GM12878 (cell line): ENCODE results near the gene GZMM. TPM values are rescaled to one million over a fixed set of nuclear protein-coding genes. Genes with fewer than 3 reads are reported as not detected.

Experiments
- MYC ChIP-seq: IDR thresholded peaks from 2 replicates; pipeline ENCODE4 v1.6.1; 2011; ENCODE audit warnings: mild to moderate bottlenecking, low read length, moderate library complexity, inconsistent platforms; ENCODE audit not compliant: insufficient read depth, insufficient replicate concordance, insufficient read length, severe bottlenecking
- NFYB ChIP-seq: IDR thresholded peaks from 2 replicates; pipeline ENCODE4 v1.6.1; 2011; ENCODE audit warnings: low read depth, mild to moderate bottlenecking, low read length, improper control_type of control experiment, moderate library complexity; ENCODE audit not compliant: insufficient read depth
- RBBP5 ChIP-seq: fragments of 200-600 bp; sonication (generic); conservative IDR thresholded peaks from 2 replicates; pipeline ENCODE4 v1.6.1; 2016
- STAT3 ChIP-seq: IDR thresholded peaks from 2 replicates; pipeline ENCODE4 v1.6.1; 2011; ENCODE audit warnings: low read depth, low read length, improper control_type of control experiment
- TCF12 ChIP-seq: IDR thresholded peaks from 2 replicates; pipeline ENCODE4 v1.6.1; 2011; ENCODE audit warnings: low read depth, mild to moderate bottlenecking, low read length
- ZSCAN29 ChIP-seq: fragments of 450-650 bp; IDR thresholded peaks from 2 replicates; pipeline ENCODE4 v1.6.1; 2017; ENCODE audit warnings: mild to moderate bottlenecking, moderate library complexity
- polyA plus RNA-seq, 11 experiments: library from polyadenylated mRNA; depleted of rRNA in 4 of 11; unstranded in 6 of 11; stranded (reverse) in 5 of 11; fragments of >200 nt; fragmentation: Nextera tagmentation in 4 of 11; fragmentation: Illumina TruSeq in 1 of 11; extraction: Ambion mirVana in 4 of 11; extraction: Trizol in 1 of 11; gene quantifications; 1 replicate in 1 of 11; 2 replicates in 10 of 11; pipeline versions ENCODE4 v1.2.1 to v1.2.3, GENCODE V29; 2011 to 2016; ENCODE audit warnings: inconsistent platforms in 2 of 11, missing spikeins in 2 of 11, low read depth in 1 of 11
- total RNA-seq, 4 experiments: library from RNA; depleted of rRNA in 3 of 4; stranded (reverse); fragments of >200 nt in 3 of 4; fragmentation: Illumina TruSeq in 1 of 4; extraction: Trizol in 1 of 4; gene quantifications; 2 replicates each; pipeline versions ENCODE4 v1.2.1 to v1.2.3, GENCODE V29; 2013 to 2021
- TF ChIP-seq, protein P1 (sequence below): IDR thresholded peaks from 2 replicates; pipeline ENCODE4 v1.6.1; 2012; ENCODE audit warnings: improper control_type of control experiment, low read depth, low read length; ENCODE audit not compliant: insufficient replicate concordance

GZMM gene
- total and polyA plus RNA-seq, 10 of the 15 experiments (the other 5 are each of a cell fraction or from before 2014, with no cell fraction given), result 0.09 to 0.48 (median 0.23) TPM; not detected in 7

DNA sequence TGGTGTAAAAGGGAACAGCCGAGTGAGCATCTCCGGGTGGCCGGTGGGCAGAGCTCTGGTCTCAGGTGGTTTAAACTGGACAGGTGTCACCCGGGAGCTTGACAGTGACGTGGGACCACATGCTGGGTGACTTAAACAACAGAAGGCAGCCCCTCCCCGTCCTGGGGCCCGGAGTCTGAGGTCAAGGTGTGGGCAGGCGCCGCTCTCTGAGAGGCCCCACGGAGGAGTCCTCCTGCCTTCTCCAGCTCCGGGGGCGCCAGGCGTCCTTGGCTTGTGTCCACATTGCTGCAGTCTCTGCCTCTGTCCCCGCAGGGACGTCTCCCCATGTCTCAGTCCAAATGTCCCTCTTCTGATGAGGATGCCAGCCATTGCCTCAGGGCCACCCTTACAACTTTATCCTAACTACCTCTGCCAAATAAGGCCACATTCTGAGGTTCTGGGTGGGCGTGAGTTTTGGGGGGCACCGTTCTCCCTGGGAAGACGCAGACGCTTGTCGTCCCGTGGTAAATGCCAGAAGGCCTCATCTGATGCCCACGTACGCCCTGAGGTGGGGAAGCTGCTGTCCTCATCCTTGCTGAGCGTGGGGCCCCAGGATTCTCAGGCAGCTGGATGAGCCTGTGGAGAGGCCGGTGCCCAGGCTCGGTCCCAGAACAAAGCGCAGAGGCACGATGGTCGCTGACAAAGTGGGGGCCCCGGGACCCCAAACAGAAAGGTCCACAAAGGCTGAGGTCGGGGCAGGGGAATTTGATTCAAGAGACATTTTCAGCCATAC, 12.9 kb downstream of the GZMM start (continued):
- TF ChIP-seq, protein P1, sequence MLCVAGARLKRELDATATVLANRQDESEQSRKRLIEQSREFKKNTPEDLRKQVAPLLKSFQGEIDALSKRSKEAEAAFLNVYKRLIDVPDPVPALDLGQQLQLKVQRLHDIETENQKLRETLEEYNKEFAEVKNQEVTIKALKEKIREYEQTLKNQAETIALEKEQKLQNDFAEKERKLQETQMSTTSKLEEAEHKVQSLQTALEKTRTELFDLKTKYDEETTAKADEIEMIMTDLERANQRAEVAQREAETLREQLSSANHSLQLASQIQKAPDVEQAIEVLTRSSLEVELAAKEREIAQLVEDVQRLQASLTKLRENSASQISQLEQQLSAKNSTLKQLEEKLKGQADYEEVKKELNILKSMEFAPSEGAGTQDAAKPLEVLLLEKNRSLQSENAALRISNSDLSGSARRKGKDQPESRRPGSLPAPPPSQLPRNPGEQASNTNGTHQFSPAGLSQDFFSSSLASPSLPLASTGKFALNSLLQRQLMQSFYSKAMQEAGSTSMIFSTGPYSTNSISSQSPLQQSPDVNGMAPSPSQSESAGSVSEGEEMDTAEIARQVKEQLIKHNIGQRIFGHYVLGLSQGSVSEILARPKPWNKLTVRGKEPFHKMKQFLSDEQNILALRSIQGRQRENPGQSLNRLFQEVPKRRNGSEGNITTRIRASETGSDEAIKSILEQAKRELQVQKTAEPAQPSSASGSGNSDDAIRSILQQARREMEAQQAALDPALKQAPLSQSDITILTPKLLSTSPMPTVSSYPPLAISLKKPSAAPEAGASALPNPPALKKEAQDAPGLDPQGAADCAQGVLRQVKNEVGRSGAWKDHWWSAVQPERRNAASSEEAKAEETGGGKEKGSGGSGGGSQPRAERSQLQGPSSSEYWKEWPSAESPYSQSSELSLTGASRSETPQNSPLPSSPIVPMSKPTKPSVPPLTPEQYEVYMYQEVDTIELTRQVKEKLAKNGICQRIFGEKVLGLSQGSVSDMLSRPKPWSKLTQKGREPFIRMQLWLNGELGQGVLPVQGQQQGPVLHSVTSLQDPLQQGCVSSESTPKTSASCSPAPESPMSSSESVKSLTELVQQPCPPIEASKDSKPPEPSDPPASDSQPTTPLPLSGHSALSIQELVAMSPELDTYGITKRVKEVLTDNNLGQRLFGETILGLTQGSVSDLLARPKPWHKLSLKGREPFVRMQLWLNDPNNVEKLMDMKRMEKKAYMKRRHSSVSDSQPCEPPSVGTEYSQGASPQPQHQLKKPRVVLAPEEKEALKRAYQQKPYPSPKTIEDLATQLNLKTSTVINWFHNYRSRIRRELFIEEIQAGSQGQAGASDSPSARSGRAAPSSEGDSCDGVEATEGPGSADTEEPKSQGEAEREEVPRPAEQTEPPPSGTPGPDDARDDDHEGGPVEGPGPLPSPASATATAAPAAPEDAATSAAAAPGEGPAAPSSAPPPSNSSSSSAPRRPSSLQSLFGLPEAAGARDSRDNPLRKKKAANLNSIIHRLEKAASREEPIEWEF, result no peak
- TF ChIP-seq TCF12, result no peak
- no peak for TF ChIP-seq MYC
- no peak for TF ChIP-seq ZSCAN29
- no peak for TF ChIP-seq NFYB
- no peak for TF ChIP-seq RBBP5
- no peak for TF ChIP-seq STAT3
